Endothelial cell of umbilical vein (primary cell): ENCODE measurements around the gene OXCT2.

Experiments used
- CTCF ChIP-seq, 2 donors: IDR thresholded peaks; 1 replicate in 1 of 2; 2 replicates in 1 of 2; pipeline ENCODE4 v1.5.1; 2011; ENCODE audit warnings: low read length in 2 of 2, mild to moderate bottlenecking in 2 of 2, moderate library complexity in 2 of 2, control low read depth in 1 of 2, inconsistent platforms in 1 of 2, low read depth in 1 of 2; ENCODE audit not compliant: insufficient read depth in 1 of 2; ENCODE audit errors: extremely low read depth in 1 of 2
- EZH2 ChIP-seq: IDR thresholded peaks from 2 replicates; pipeline ENCODE4 v1.6.1; 2012; ENCODE audit warnings: borderline replicate concordance, low read depth, mild to moderate bottlenecking, moderate library complexity, low read length, inconsistent platforms; ENCODE audit not compliant: severe bottlenecking
- GATA2 ChIP-seq: IDR thresholded peaks from 2 replicates; pipeline ENCODE4 v1.7.0; 2011; ENCODE audit warnings: low read depth, mild to moderate bottlenecking, moderate library complexity, mixed read lengths, low read length; ENCODE audit not compliant: insufficient read length, insufficient read depth
- JUN ChIP-seq: IDR thresholded peaks from 2 replicates; pipeline ENCODE4 v1.6.1; 2011; ENCODE audit warnings: borderline replicate concordance, low read depth; ENCODE audit not compliant: insufficient read length, insufficient read depth
- MAX ChIP-seq: IDR thresholded peaks from 2 replicates; pipeline ENCODE4 v1.6.1; 2011; ENCODE audit not compliant: insufficient read depth, insufficient read length
- MYC ChIP-seq: IDR thresholded peaks from one replicate; pipeline ENCODE4 v1.6.1; 2011; ENCODE audit warnings: mild to moderate bottlenecking, low read depth, low read length
- POLR2A ChIP-seq: IDR thresholded peaks from 2 replicates; pipeline ENCODE4 v1.6.1; 2012; ENCODE audit warnings: low read depth, mild to moderate bottlenecking, control low read depth, low read length
- POLR2AphosphoS5 ChIP-seq: IDR thresholded peaks from 2 replicates; pipeline ENCODE4 v1.6.1; 2012; ENCODE audit warnings: low read depth, mild to moderate bottlenecking, control low read depth, low read length, moderate library complexity; ENCODE audit not compliant: insufficient read depth

- TF ChIP-seq EZH2 (no peak), CTCF (IDR thresholded peaks at IDR 0.05; ENCODE audit: extremely low read depth in 1 of 2, insufficient read depth in 1 of 2, low read depth in 1 of 2, low read length in 2 of 2) (no peak), MYC (no peak), POLR2A (no peak), POLR2AphosphoS5 (no peak), GATA2 (no peak), MAX (no peak), JUN (no peak)
Measured at GRCh38 chr1:39761016-39761415, 10.1 kb downstream of the OXCT2 start.
